COLO668 (cell line): ENCODE measurements around the gene DARS2.
"Not testable (repeated sequence)": the region's sequence is repeated elsewhere in the genome, so short reads cannot be mapped to it uniquely, and the experiment has no call there.

Source experiments
- DNase-seq: peaks from one replicate; lab custom pipeline; 2025; ENCODE audit not compliant: unreplicated experiment; lab: John Stamatoyannopoulos, UW

The DARS2 gene

DNA sequence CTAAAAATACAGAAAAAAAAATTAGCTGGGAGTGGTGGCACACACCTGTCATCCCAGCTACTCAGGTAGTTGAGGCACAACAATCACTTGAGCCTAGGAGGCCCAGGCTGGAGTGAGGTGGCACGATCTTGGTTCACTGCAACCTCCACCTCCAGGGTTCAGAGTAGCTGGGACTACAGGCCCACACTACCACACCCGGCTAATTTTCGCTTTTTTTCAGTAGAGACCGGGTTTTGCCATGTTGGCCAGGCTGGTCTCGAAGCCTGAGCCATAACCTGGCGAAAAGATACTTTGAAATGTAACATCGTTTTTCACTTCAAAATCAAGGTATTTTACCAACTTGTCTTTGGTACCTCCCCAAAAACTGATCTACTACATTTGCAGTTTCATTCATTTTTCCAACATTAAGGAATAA is 37.3 kb downstream of the DARS2 start:
- no peak for DNase-seq

- DNase-seq = not testable (repeated sequence)
These were observed 37.8 kb downstream of the DARS2 start for GRCh38 chr1:173862146-173862768.

GRCh38 chr1:173862769-173863223 is 38.3 kb downstream of the DARS2 start:
- no peak for DNase-seq

- DNase-seq = no peak
These were observed 39.0 kb downstream of the DARS2 start for GRCh38 chr1:173863224-173864161.

DNA sequence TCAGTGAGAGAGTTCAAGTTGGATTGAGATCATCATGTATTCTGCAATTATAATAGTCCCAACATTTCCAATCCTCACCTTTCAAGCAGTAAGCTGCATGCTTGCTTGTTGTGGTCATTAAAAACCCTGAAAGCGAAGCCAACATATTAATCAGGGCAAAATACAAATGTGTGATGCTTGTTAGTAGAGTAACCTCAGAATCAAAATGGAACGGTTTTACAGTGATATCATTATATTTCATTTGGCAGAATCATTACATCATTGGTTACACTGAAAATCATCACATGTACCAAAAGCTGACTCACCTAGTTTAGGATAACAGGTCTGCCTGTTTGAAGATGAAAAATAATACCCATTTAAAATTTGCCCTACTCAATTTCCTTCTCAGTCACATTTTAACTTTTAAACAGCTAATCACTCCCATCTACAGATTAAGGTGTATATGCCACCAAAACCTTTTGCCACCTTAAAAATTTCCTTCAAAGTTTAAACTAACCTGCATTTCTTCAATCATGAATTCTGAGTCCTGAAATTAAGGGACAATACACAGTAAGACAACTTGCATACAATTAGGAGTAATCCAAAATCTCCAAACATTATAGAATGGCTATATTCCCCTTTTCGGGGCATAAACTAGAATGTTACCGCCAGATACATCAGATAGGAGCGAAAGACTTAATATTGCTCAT is 39.9 kb downstream of the DARS2 start:
- no peak for DNase-seq

DNA sequence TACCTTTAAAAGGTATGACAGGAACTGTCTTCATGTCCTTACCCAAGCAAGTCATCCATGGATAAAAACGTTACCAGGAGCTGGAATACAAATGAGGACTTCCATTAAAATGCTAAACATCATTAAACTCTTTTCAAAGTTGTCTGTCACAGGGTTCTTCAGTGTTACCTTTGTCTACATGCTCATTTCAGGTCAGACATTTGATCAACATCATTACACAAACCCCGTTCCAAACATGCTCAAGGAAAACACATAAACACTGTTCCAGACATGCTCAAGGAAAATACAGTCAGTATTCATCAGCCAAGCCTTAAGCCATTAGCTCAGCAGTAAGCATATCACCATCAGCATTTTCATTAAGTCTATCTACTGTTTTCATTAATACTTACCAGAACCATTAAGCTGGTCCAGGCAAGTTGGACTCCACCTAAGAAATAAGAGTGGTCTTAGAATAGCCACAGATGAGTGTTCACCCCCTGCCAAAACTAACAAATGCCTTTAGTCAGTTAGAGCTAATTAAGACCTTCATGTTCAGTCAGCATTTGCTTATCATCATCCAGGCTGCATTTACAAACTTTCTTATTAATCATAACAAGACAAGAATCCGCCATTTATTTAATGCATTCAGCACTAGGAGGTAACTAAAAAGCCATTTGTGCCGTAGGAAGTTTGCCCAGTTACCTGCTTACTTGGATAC is 41.1 kb downstream of the DARS2 start:
- no peak for DNase-seq

- DNase-seq = no peak
These were observed 42.1 kb downstream of the DARS2 start for GRCh38 chr1:173866413-173867115.

DNA sequence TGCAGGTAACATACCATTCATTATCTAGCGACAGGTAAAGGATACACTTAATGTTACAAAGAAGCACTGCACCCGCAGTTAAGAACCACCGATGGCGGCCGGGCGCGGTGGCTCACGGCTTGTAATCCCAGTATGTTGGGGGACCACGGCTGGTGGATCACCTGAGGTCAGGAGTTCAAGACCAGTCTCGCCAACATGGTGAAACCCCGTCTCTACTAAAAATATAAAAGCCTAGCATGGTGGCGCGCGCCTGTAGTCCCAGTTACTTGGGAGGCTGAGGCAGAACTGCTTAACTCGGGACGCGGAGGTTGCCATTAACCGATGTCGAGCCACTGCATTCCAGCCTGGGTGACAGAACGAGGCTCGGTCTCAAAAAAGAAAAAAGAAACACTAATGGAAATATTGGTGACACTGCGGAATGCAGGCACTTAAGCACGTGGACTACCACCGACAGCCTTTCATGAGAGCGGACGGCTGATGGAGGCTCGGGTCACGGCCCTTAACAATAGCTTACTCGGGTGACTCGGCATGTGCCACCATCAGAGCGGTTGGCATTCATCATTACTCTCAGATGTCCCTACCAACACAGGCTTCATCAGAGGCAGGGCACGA is 42.8 kb downstream of the DARS2 start:
- no peak for DNase-seq

GRCh38 chr1:173867753-173868265 is 43.3 kb downstream of the DARS2 start, which contains the start of gene GAS5:
TSS of gene GAS5 (minus strand) at chr1:173867989.
- DNase-seq = peak; percentile 99

- DNase-seq = peak; percentile 95
These were observed 44.0 kb downstream of the DARS2 start, which contains the start of gene ZBTB37 for GRCh38 chr1:173868266-173869020. TSS of gene ZBTB37 (plus strand) at chr1:173868380. CDS start at chr1:173870226, 1,846 bp downstream.

DNA sequence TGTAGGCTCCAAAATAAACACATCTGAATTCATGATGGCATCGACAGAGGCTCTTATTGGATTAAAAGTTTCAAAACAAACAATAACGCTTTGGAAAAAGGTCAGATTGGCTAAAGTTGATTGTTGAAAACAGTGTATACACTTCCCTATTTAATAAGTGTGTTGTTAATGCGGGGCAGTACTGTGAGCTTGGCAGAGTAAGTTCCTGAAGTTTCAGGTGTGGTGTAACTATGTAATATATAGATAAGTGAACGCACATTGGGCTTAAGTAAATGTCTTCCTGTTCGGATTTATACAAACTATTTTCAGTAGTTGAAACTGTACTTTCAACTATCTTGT is 44.5 kb downstream of the DARS2 start:
- DNase-seq = no peak

DNA sequence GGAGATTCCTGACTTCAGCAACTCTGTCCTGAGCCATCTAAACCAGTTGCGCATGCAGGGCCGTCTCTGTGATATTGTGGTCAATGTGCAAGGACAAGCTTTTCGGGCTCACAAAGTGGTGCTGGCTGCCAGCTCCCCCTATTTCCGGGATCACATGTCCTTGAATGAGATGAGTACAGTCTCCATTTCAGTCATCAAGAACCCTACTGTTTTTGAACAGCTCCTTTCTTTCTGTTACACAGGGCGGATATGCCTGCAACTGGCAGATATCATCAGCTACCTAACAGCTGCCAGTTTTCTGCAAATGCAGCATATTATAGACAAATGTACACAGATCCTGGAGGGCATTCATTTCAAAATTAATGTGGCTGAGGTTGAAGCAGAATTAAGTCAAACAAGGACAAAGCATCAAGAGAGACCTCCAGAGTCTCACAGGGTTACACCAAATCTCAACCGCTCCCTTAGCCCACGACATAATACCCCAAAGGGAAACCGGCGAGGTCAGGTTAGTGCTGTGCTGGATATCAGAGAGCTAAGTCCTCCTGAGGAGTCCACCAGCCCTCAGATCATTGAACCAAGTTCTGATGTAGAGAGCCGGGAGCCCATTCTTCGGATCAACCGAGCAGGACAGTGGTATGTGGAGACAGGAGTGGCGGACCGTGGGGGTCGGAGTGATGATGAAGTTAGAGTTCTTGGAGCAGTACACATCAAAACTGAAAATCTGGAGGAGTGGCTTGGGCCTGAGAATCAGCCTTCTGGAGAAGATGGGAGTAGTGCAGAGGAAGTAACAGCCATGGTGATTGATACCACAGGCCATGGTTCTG is 46.0 kb downstream of the DARS2 start:
- DNase-seq = no peak

GRCh38 chr1:173871091-173871490 is 46.6 kb downstream of the DARS2 start:
- DNase-seq = no peak

DNA sequence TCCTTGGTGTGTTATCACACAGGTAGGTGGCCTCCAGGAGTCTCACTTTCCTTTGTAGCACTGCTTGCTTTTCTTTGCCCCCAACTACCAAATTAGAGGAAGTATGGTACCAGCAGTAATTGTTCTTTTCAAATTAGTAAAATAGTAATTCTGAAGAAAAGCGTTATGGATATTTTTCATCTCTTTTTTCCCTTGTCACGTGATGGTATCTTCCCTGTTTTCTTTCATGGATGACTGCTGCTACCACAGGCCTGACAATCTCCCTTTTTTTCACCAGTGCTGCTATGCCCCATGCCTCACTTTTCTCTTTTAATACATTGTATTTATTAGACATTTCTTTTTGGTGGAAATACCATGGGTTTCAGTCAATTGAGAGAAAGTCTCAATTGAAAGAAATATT is 47.0 kb downstream of the DARS2 start:
- DNase-seq = no peak

- no peak for DNase-seq
These were observed 52.3 kb downstream of the DARS2 start for GRCh38 chr1:173876732-173877131.

- DNase-seq = no peak
These were observed 53.8 kb downstream of the DARS2 start for GRCh38 chr1:173878251-173878650.

GRCh38 chr1:173881117-173881516 is 56.6 kb downstream of the DARS2 start:
- DNase-seq = not testable (repeated sequence)

DNA sequence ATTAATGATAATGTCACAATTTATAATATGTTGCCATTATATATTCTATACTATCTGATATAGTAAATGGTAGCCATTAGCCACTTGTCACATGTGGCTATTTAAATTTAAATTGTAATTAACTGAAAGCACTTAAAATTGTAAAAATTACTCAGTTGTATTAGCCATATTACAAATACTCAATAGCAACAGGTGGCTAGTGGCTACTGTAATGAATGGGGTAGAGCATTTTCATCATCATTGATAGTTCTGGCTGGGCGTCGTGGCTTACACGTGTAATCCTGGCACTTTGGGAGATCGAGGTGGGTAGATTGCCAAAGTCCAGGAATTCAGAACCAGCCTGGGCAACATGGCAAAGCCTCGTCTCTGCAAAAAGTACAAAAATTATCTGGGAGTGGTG is 60.2 kb downstream of the DARS2 start:
- no peak for DNase-seq
